SU-DHL-6 (cell line): ENCODE results near the gene XPO6.

Source experiments
- H2AFZ ChIP-seq: fragments of 200-600 bp; sonication (generic); 2 replicates; pipeline ENCODE4 v1.6.1; 2014; ENCODE audit warnings: low read depth, mild to moderate bottlenecking, moderate library complexity, mixed read lengths, antibody characterized with exemption, low read length; ENCODE audit not compliant: severe bottlenecking
- H3F3A ChIP-seq: fragments of 200-600 bp; shearing (Covaris generic); 2 replicates; pipeline ENCODE4 v1.6.0; 2016; ENCODE audit warnings: antibody characterized with exemption, mild to moderate bottlenecking; ENCODE audit not compliant: insufficient read depth
- H3K27ac ChIP-seq: fragments of 200-600 bp; sonication (generic); 2 replicates; pipeline ENCODE4 v1.5.1; 2016; ENCODE audit warnings: low read depth, mild to moderate bottlenecking, low read length, moderate library complexity, mixed read lengths
- H3K27me3 ChIP-seq: fragments of 200-600 bp; sonication (generic), shearing (Covaris generic); 2 replicates; pipeline ENCODE4 v1.6.0; 2014; ENCODE audit warnings: mild to moderate bottlenecking, low read length
- H3K36me3 ChIP-seq: fragments of 200-600 bp; sonication (generic); 2 replicates; pipeline ENCODE4 v1.6.1; 2014; ENCODE audit warnings: mild to moderate bottlenecking, low read length, mixed read lengths
- H3K4me2 ChIP-seq: fragments of 300-600, 200-600 bp; shearing (Covaris generic), sonication (generic); 2 replicates; pipeline ENCODE4 v1.6.0; 2014; ENCODE audit warnings: low read length, low read depth, mild to moderate bottlenecking; ENCODE audit not compliant: poor library complexity, severe bottlenecking
- H3K4me3 ChIP-seq: fragments of 200-600 bp; sonication (generic); 2 replicates; pipeline ENCODE4 v1.5.1; 2014; ENCODE audit warnings: antibody characterized with exemption, low read length, mild to moderate bottlenecking, mixed read lengths; ENCODE audit not compliant: insufficient read depth, poor library complexity, severe bottlenecking
- H3K79me2 ChIP-seq: fragments of 200-600 bp; sonication (generic); 2 replicates; pipeline ENCODE4 v1.6.1; 2014; ENCODE audit warnings: mild to moderate bottlenecking, low read length, moderate library complexity; ENCODE audit not compliant: insufficient read depth
- H3K9ac ChIP-seq: fragments of 200-600 bp; sonication (generic); 2 replicates; pipeline ENCODE4 v1.7.0; 2014; ENCODE audit warnings: mild to moderate bottlenecking, low read length
- H3K9me2 ChIP-seq: fragments of 200-600 bp; sonication (generic); replicated peaks from 2 replicates; pipeline ENCODE4 v1.6.1; 2014; ENCODE audit warnings: low read length; ENCODE audit not compliant: insufficient read depth
- H3K9me3 ChIP-seq: fragments of 200-600 bp; sonication (generic); 2 replicates; pipeline ENCODE4 v1.6.1; 2014; ENCODE audit warnings: low read length, mixed read lengths; ENCODE audit not compliant: insufficient read depth
- H4K20me1 ChIP-seq: fragments of 200-600 bp; sonication (generic); 2 replicates; pipeline ENCODE4 v1.6.1; 2014; ENCODE audit warnings: low read depth, mild to moderate bottlenecking, antibody characterized with exemption, low read length, moderate library complexity, mixed read lengths
- CTCF ChIP-seq: fragments of 200-600 bp; sonication (generic); IDR thresholded peaks from one replicate; pipeline ENCODE4 v1.5.1; 2017; ENCODE audit warnings: antibody characterized with exemption, mild to moderate bottlenecking, low read length, moderate library complexity; ENCODE audit not compliant: insufficient read depth, poor library complexity, severe bottlenecking
- EZH2phosphoT487 ChIP-seq: fragments of 200-600 bp; sonication (generic), shearing (Covaris generic); conservative IDR thresholded peaks from 2 replicates; pipeline ENCODE4 v1.6.1; 2018; ENCODE audit warnings: mild to moderate bottlenecking, antibody characterized with exemption, low read length, moderate library complexity, mixed read lengths

Gene XPO6

GRCh38 chr16:28100810-28101532 lies 110.8 kb downstream of the XPO6 start:
- H3K36me3 ChIP-seq = peaks cover 8% of the 10 kb centered on the region; the same call in 1 of the 2 replicates
- H3K9ac ChIP-seq = no peak overlapping the region
- no peaks in the 10 kb centered on the region for H3K9me3 ChIP-seq

GRCh38 chr16:28098959-28099945 lies 112.5 kb downstream of the XPO6 start:
- H4K20me1 ChIP-seq = no peaks in the 10 kb centered on the region
- no peaks in the 10 kb centered on the region for H3K9me3 ChIP-seq
- H2AFZ ChIP-seq = no peak overlapping the region
- H3K36me3 ChIP-seq = no peaks in the 10 kb centered on the region
- H3K9me2 ChIP-seq = no peaks in the 10 kb centered on the region
- H3K27me3 ChIP-seq = no peaks in the 10 kb centered on the region
- no peak overlapping the region for H3K4me3 ChIP-seq
- H3K9ac ChIP-seq = no peak overlapping the region
- no peaks in the 10 kb centered on the region for H3F3A ChIP-seq
- H3K79me2 ChIP-seq = no peaks in the 10 kb centered on the region
- TF ChIP-seq EZH2phosphoT487 = no peak
- TF ChIP-seq CTCF = no peak
- no peak overlapping the region for H3K4me2 ChIP-seq
- H3K27ac ChIP-seq = no peak overlapping the region

More at GRCh38 chr16:28100810-28101532, 110.8 kb downstream of the XPO6 start:
- no peak overlapping the region for H3K4me3 ChIP-seq
- no peaks in the 10 kb centered on the region for H4K20me1 ChIP-seq
- H3K79me2 ChIP-seq = no peaks in the 10 kb centered on the region
- H3K9me2 ChIP-seq = no peaks in the 10 kb centered on the region
- H3K4me2 ChIP-seq = no peak overlapping the region
- H2AFZ ChIP-seq = no peak overlapping the region
- no peak for TF ChIP-seq EZH2phosphoT487
- TF ChIP-seq CTCF = no peak
- no peaks in the 10 kb centered on the region for H3F3A ChIP-seq
- H3K27me3 ChIP-seq = no peaks in the 10 kb centered on the region
- H3K27ac ChIP-seq = no peak overlapping the region

DNA sequence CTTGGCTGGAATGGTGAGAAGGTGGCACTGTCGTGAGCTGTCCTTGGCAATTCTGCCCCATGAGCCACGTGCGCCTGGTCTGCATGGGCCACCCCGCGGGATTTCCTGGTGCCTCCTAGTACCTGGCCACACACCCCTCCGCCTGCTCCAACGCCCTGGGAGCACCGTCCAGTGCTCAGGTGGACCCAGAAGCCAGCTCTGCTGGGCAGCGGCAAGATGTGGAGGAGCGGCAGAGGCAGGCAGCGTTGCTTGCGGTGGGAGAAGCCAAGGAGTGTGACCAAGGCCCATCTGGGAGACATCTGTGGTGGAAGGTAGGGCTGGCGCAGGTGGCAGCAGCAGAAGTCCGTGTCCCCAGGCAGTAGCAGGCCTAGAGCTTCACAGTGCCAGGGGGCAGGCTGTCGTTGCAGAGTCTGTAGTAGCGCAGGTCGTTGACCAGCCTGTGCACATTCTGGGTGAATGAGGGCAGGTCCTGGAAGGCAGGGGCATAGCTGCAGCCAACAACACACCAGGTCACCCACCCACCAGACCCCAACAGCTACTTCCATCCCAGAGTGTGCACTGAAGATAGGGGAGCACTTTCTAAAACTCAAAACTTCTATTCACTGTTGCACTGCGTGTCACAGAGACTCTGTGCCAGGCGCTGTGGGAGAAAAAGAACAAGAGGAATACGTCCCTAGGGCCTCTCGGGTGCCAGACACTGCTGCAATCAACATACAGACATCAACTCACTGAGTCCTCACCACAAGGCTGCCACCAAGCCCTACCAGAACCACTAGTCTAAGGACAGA lies 113.4 kb downstream of the XPO6 start:
- no peaks in the 10 kb centered on the region for H4K20me1 ChIP-seq
- no peak overlapping the region for H3K4me2 ChIP-seq

More for the DNA sequence above, 113.4 kb downstream of the XPO6 start:
- Histone ChIP-seq H2AFZ (no peak overlapping the region), H3K27me3 (no peaks in the 10 kb centered on the region), H3K4me3 (no peak overlapping the region), H3K9me3 (no peaks in the 10 kb centered on the region), H3K9ac (no peak overlapping the region), H3F3A (no peaks in the 10 kb centered on the region), H3K79me2 (no peaks in the 10 kb centered on the region), H3K27ac (no peak overlapping the region), H3K36me3 (no peaks in the 10 kb centered on the region), H3K9me2 (no peaks in the 10 kb centered on the region)
- TF ChIP-seq CTCF (no peak), EZH2phosphoT487 (no peak)
